HepG2 (cell line): ENCODE measurements around the gene CIB2. TPM values are rescaled to one million over a fixed set of nuclear protein-coding genes. Genes with fewer than 3 reads are reported as not detected.

Source experiments
- ERF ChIP-seq: IDR thresholded peaks from 2 replicates; pipeline ENCODE4 v1.6.1; 2018; ENCODE audit warnings: missing biosample characterization, missing genetic modification reagents
- FOXO1 ChIP-seq: sonication (generic); formaldehyde crosslinking; IDR thresholded peaks from 2 replicates; pipeline ENCODE4 v1.4.0; 2020; ENCODE audit warnings: missing genetic modification reagents
- HMG20A ChIP-seq: IDR thresholded peaks from 2 replicates; pipeline ENCODE4 v1.6.1; 2016; ENCODE audit warnings: borderline replicate concordance
- TEAD3 ChIP-seq: optimal IDR thresholded peaks from 2 replicates; pipeline ENCODE3; 2016; ENCODE audit warnings: borderline replicate concordance
- ZNF570 ChIP-seq: sonication (generic); formaldehyde crosslinking; IDR thresholded peaks from 2 replicates; pipeline ENCODE4 v1.4.0; 2020; ENCODE audit warnings: mild to moderate bottlenecking, missing genetic modification reagents, borderline replicate concordance
- ZNF629 ChIP-seq: sonication (generic); formaldehyde crosslinking; conservative IDR thresholded peaks from 2 replicates; pipeline ENCODE4 v1.5.0; 2020; ENCODE audit warnings: missing genetic modification reagents
- ZSCAN22 ChIP-seq: sonication (generic); formaldehyde crosslinking; IDR thresholded peaks from 2 replicates; pipeline ENCODE4 v1.4.0; 2020; ENCODE audit warnings: mild to moderate bottlenecking, missing genetic modification reagents
- polyA plus RNA-seq, 8 experiments: library from polyadenylated mRNA; depleted of rRNA in 3 of 8; stranded (reverse) in 7 of 8; unstranded in 1 of 8; fragments of >200 nt; fragmentation: Illumina TruSeq in 4 of 8; extraction: Trizol in 4 of 8; gene quantifications; 2 replicates each; pipeline versions ENCODE4 v1.2.1 to v1.2.3, GENCODE V29; 2011 to 2016; ENCODE audit warnings: low read depth in 4 of 8, missing spikeins in 1 of 8, mixed read lengths in 1 of 8; ENCODE audit not compliant: insufficient read depth in 1 of 8
- total RNA-seq, 5 experiments: library from RNA; depleted of rRNA; stranded (reverse); fragments of >200 nt; fragmentation: Illumina TruSeq; extraction: Trizol; gene quantifications; 2 replicates each; pipeline ENCODE4 v1.2.3, GENCODE V29; 2016; ENCODE audit warnings: low read depth in 1 of 5
- TF ChIP-seq, protein P1 (sequence below): sonication (generic); formaldehyde crosslinking; IDR thresholded peaks from 2 replicates; pipeline ENCODE4 v1.4.0; 2020; ENCODE audit warnings: missing genetic modification reagents
- TF ChIP-seq, protein P2 (sequence below): sonication (generic); formaldehyde crosslinking; IDR thresholded peaks from 2 replicates; pipeline ENCODE4 v1.4.0; 2020; ENCODE audit warnings: mild to moderate bottlenecking, missing genetic modification reagents
- TF ChIP-seq, protein P3 (sequence below): fragments of 450-650 bp; IDR thresholded peaks from 2 replicates; pipeline ENCODE4 v1.6.1; 2017; ENCODE audit warnings: mild to moderate bottlenecking
- TF ChIP-seq, protein P4 (sequence below): sonication (generic); formaldehyde crosslinking; IDR thresholded peaks from 2 replicates; pipeline ENCODE4 v1.4.0; 2020; ENCODE audit warnings: low read depth, mild to moderate bottlenecking, missing genetic modification reagents
- TF ChIP-seq, protein P5 (sequence below): sonication (generic); formaldehyde crosslinking; IDR thresholded peaks from 2 replicates; pipeline ENCODE4 v1.8.0; 2022; ENCODE audit warnings: missing genetic modification reagents, low read depth, mild to moderate bottlenecking, borderline replicate concordance
- TF ChIP-seq, protein P6 (sequence below): sonication (generic); formaldehyde crosslinking; conservative IDR thresholded peaks from 2 replicates; pipeline ENCODE4 v1.8.0; 2022; ENCODE audit warnings: missing genetic modification reagents
- TF ChIP-seq, protein P7 (sequence below): sonication (generic); formaldehyde crosslinking; IDR thresholded peaks from 2 replicates; pipeline ENCODE4 v1.4.0; 2020; ENCODE audit warnings: mild to moderate bottlenecking, low read depth, missing genetic modification reagents

The CIB2 gene
- total and polyA plus RNA-seq, 2 of the 13 experiments (the other 11 are each of a cell fraction or from before 2014, with no cell fraction given), result 1.4 to 1.5 TPM

DNA sequence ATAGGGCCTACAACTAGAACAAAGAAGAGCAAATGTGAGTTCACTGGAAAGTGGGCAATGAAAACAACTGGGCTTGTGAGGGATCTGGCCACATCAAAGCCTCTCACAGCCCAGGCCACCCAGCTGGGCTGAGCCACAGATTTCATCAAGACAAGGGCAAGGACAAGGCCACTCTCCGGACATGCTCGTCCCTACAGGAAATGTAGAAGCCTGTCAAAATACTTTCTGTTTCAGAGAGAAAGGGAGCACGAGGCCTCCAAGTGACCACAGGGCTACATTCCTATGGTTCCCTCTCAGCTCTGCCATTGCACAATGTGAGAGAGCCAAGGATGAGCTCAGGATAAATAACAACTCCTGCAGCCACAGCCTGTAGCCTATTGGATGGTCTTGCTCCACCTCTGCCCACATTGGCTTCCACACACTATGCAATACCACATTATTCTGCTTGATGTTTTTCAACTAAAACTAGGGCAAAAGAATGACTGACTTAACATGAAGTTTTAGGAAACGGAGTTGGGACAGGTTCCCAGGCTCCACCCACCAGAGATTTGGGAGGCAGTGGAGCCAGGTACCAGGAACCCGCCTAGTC, 65.9 kb downstream of the CIB2 start (continued):
- TF ChIP-seq, protein P1, sequence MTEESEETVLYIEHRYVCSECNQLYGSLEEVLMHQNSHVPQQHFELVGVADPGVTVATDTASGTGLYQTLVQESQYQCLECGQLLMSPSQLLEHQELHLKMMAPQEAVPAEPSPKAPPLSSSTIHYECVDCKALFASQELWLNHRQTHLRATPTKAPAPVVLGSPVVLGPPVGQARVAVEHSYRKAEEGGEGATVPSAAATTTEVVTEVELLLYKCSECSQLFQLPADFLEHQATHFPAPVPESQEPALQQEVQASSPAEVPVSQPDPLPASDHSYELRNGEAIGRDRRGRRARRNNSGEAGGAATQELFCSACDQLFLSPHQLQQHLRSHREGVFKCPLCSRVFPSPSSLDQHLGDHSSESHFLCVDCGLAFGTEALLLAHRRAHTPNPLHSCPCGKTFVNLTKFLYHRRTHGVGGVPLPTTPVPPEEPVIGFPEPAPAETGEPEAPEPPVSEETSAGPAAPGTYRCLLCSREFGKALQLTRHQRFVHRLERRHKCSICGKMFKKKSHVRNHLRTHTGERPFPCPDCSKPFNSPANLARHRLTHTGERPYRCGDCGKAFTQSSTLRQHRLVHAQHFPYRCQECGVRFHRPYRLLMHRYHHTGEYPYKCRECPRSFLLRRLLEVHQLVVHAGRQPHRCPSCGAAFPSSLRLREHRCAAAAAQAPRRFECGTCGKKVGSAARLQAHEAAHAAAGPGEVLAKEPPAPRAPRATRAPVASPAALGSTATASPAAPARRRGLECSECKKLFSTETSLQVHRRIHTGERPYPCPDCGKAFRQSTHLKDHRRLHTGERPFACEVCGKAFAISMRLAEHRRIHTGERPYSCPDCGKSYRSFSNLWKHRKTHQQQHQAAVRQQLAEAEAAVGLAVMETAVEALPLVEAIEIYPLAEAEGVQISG (CRISPR knock-in tag), result peak; percentile 84; the same call in 1 of the 2 replicates
- TF ChIP-seq, protein P2, sequence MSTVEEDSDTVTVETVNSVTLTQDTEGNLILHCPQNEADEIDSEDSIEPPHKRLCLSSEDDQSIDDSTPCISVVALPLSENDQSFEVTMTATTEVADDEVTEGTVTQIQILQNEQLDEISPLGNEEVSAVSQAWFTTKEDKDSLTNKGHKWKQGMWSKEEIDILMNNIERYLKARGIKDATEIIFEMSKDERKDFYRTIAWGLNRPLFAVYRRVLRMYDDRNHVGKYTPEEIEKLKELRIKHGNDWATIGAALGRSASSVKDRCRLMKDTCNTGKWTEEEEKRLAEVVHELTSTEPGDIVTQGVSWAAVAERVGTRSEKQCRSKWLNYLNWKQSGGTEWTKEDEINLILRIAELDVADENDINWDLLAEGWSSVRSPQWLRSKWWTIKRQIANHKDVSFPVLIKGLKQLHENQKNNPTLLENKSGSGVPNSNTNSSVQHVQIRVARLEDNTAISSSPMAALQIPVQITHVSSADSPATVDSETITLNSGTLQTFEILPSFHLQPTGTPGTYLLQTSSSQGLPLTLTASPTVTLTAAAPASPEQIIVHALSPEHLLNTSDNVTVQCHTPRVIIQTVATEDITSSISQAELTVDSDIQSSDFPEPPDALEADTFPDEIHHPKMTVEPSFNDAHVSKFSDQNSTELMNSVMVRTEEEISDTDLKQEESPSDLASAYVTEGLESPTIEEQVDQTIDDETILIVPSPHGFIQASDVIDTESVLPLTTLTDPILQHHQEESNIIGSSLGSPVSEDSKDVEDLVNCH, result 0 out of 2 replicates have a peak, but pooled peaks have one; percentile 55
- TF ChIP-seq FOXO1 (CRISPR knock-in tag), result peak; percentile 96
- TF ChIP-seq, protein P3, sequence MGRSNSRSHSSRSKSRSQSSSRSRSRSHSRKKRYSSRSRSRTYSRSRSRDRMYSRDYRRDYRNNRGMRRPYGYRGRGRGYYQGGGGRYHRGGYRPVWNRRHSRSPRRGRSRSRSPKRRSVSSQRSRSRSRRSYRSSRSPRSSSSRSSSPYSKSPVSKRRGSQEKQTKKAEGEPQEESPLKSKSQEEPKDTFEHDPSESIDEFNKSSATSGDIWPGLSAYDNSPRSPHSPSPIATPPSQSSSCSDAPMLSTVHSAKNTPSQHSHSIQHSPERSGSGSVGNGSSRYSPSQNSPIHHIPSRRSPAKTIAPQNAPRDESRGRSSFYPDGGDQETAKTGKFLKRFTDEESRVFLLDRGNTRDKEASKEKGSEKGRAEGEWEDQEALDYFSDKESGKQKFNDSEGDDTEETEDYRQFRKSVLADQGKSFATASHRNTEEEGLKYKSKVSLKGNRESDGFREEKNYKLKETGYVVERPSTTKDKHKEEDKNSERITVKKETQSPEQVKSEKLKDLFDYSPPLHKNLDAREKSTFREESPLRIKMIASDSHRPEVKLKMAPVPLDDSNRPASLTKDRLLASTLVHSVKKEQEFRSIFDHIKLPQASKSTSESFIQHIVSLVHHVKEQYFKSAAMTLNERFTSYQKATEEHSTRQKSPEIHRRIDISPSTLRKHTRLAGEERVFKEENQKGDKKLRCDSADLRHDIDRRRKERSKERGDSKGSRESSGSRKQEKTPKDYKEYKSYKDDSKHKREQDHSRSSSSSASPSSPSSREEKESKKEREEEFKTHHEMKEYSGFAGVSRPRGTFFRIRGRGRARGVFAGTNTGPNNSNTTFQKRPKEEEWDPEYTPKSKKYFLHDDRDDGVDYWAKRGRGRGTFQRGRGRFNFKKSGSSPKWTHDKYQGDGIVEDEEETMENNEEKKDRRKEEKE, result no peak
- TF ChIP-seq, protein P4, sequence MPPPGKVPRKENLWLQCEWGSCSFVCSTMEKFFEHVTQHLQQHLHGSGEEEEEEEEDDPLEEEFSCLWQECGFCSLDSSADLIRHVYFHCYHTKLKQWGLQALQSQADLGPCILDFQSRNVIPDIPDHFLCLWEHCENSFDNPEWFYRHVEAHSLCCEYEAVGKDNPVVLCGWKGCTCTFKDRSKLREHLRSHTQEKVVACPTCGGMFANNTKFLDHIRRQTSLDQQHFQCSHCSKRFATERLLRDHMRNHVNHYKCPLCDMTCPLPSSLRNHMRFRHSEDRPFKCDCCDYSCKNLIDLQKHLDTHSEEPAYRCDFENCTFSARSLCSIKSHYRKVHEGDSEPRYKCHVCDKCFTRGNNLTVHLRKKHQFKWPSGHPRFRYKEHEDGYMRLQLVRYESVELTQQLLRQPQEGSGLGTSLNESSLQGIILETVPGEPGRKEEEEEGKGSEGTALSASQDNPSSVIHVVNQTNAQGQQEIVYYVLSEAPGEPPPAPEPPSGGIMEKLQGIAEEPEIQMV (CRISPR knock-in tag), result no peak
- TF ChIP-seq, protein P5, sequence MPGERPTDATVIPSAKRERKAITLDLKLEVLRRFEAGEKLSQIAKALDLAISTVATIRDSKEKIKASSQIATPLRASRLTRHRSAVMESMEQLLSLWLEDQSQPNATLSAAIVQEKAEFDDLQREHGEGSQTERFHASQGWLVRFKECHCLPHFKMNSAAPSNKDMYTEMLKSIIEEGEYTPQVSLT (CRISPR knock-in tag), result no peak
- TF ChIP-seq ERF (CRISPR knock-in tag), result peak; percentile 99
- TF ChIP-seq ZSCAN22 (CRISPR knock-in tag), result peak; percentile 36; the same call in 1 of the 2 replicates
- TF ChIP-seq ZNF570 (CRISPR knock-in tag), result 0 out of 2 replicates have a peak, but pooled peaks have one; percentile 69
- TF ChIP-seq TEAD3 (CRISPR knock-in tag), result peak; percentile 99
- TF ChIP-seq, protein P6, sequence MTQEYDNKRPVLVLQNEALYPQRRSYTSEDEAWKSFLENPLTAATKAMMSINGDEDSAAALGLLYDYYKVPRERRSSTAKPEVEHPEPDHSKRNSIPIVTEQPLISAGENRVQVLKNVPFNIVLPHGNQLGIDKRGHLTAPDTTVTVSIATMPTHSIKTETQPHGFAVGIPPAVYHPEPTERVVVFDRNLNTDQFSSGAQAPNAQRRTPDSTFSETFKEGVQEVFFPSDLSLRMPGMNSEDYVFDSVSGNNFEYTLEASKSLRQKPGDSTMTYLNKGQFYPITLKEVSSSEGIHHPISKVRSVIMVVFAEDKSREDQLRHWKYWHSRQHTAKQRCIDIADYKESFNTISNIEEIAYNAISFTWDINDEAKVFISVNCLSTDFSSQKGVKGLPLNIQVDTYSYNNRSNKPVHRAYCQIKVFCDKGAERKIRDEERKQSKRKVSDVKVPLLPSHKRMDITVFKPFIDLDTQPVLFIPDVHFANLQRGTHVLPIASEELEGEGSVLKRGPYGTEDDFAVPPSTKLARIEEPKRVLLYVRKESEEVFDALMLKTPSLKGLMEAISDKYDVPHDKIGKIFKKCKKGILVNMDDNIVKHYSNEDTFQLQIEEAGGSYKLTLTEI (CRISPR knock-in tag), result no peak
- TF ChIP-seq HMG20A (CRISPR knock-in tag), result peak; percentile 99
- TF ChIP-seq ZNF629 (CRISPR knock-in tag), result 0 out of 2 replicates have a peak, but pooled peaks have one; percentile 11
- TF ChIP-seq, protein P7, sequence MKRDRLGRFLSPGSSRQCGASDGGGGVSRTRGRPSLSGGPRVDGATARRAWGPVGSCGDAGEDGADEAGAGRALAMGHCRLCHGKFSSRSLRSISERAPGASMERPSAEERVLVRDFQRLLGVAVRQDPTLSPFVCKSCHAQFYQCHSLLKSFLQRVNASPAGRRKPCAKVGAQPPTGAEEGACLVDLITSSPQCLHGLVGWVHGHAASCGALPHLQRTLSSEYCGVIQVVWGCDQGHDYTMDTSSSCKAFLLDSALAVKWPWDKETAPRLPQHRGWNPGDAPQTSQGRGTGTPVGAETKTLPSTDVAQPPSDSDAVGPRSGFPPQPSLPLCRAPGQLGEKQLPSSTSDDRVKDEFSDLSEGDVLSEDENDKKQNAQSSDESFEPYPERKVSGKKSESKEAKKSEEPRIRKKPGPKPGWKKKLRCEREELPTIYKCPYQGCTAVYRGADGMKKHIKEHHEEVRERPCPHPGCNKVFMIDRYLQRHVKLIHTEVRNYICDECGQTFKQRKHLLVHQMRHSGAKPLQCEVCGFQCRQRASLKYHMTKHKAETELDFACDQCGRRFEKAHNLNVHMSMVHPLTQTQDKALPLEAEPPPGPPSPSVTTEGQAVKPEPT (CRISPR knock-in tag), result peak; percentile 89
